ENCODE measurements around the gene SCAPER.

DNA sequence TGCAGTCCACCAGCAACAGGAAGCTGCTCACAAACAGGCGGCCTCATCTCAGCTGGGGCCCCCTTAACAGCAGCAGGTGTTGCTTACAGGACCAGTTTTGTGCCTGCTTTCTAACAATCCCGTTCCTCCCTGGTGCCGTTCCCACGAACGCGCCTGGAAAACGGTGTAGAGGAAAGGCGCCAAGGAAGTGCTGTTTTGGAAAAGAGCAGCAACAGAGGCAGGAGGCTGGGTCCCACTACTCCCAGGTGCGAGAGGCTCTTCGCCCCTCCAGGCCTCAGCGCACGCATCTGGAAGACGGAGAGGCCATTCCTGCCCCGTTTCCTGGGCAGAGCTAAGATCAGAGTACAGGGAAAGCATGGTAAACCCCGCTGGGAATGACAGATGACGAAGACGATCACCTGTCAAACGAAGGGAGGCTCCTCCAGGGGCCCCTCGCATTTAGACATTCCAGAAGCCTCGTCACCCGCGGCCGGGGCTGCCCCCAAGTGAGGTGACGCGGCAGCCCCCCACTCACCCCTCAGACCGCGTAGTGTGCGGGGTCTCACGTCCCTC lies 603 bp downstream of the SCAPER start:
- TF ChIP-seq KDM1A (IDR thresholded peaks at IDR 0.05; ENCODE audit: low read depth) = no peak
- TF ChIP-seq, protein P1, sequence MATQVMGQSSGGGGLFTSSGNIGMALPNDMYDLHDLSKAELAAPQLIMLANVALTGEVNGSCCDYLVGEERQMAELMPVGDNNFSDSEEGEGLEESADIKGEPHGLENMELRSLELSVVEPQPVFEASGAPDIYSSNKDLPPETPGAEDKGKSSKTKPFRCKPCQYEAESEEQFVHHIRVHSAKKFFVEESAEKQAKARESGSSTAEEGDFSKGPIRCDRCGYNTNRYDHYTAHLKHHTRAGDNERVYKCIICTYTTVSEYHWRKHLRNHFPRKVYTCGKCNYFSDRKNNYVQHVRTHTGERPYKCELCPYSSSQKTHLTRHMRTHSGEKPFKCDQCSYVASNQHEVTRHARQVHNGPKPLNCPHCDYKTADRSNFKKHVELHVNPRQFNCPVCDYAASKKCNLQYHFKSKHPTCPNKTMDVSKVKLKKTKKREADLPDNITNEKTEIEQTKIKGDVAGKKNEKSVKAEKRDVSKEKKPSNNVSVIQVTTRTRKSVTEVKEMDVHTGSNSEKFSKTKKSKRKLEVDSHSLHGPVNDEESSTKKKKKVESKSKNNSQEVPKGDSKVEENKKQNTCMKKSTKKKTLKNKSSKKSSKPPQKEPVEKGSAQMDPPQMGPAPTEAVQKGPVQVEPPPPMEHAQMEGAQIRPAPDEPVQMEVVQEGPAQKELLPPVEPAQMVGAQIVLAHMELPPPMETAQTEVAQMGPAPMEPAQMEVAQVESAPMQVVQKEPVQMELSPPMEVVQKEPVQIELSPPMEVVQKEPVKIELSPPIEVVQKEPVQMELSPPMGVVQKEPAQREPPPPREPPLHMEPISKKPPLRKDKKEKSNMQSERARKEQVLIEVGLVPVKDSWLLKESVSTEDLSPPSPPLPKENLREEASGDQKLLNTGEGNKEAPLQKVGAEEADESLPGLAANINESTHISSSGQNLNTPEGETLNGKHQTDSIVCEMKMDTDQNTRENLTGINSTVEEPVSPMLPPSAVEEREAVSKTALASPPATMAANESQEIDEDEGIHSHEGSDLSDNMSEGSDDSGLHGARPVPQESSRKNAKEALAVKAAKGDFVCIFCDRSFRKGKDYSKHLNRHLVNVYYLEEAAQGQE (IDR thresholded peaks at IDR 0.05) = no peak
- TF ChIP-seq FOXS1 (CRISPR knock-in tag; IDR thresholded peaks at IDR 0.05) = no peak
- TF ChIP-seq, protein P2, sequence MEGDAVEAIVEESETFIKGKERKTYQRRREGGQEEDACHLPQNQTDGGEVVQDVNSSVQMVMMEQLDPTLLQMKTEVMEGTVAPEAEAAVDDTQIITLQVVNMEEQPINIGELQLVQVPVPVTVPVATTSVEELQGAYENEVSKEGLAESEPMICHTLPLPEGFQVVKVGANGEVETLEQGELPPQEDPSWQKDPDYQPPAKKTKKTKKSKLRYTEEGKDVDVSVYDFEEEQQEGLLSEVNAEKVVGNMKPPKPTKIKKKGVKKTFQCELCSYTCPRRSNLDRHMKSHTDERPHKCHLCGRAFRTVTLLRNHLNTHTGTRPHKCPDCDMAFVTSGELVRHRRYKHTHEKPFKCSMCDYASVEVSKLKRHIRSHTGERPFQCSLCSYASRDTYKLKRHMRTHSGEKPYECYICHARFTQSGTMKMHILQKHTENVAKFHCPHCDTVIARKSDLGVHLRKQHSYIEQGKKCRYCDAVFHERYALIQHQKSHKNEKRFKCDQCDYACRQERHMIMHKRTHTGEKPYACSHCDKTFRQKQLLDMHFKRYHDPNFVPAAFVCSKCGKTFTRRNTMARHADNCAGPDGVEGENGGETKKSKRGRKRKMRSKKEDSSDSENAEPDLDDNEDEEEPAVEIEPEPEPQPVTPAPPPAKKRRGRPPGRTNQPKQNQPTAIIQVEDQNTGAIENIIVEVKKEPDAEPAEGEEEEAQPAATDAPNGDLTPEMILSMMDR (IDR thresholded peaks at IDR 0.05) = no peak
- no peak for TF ChIP-seq POLR2A (IDR thresholded peaks at IDR 0.05; ENCODE audit: low read length)
- no peak for TF ChIP-seq EP300 (IDR thresholded peaks at IDR 0.05)
- no peak for TF ChIP-seq MAFK (IDR thresholded peaks at IDR 0.05; ENCODE audit: partially characterized antibody)
- no peak for TF ChIP-seq JUNB (IDR thresholded peaks at IDR 0.05)
- TF ChIP-seq CEBPB (IDR thresholded peaks at IDR 0.05) = no peak

All from A549 (cell line).